H9 (cell line): ENCODE data around the gene PPP1R12B. TPM values are rescaled to one million over a fixed set of nuclear protein-coding genes. Genes with fewer than 3 reads are reported as not detected.
"Not testable (repeated sequence)": the region's sequence is repeated elsewhere in the genome, so short reads cannot be mapped to it uniquely, and the experiment has no call there.

ENCODE experiments used
- DNase-seq: peaks from one replicate; pipeline ENCODE4 v3.0.0-alpha.2; 2017
- H2AFZ ChIP-seq: one replicate; pipeline ENCODE4 v1.6.1; 2013; ENCODE audit warnings: mild to moderate bottlenecking, low read length, control low read depth, moderate library complexity
- H2AK5ac ChIP-seq: 2 replicates; pipeline ENCODE4 v1.6.1; 2013; ENCODE audit warnings: low read length, control low read depth, mixed read lengths; ENCODE audit not compliant: insufficient read length
- H2BK120ac ChIP-seq: one replicate; pipeline ENCODE4 v1.6.1; 2013; ENCODE audit warnings: low read depth, mild to moderate bottlenecking, low read length, control low read depth, inconsistent platforms; ENCODE audit not compliant: poor library complexity, severe bottlenecking
- H2BK12ac ChIP-seq: 2 replicates; pipeline ENCODE4 v1.6.1; 2013; ENCODE audit warnings: low read length, control low read depth, mixed read lengths, low read depth; ENCODE audit not compliant: insufficient read length
- H2BK15ac ChIP-seq: 2 replicates; pipeline ENCODE4 v1.6.1; 2013; ENCODE audit warnings: low read depth, low read length, control low read depth
- H2BK20ac ChIP-seq: one replicate; pipeline ENCODE4 v1.6.1; 2013; ENCODE audit warnings: low read depth, mild to moderate bottlenecking, low read length, control low read depth, inconsistent platforms; ENCODE audit not compliant: poor library complexity, severe bottlenecking
- H2BK5ac ChIP-seq: 2 replicates; pipeline ENCODE4 v1.6.1; 2013; ENCODE audit warnings: low read length, control low read depth, mixed read lengths; ENCODE audit not compliant: insufficient read length
- H3K14ac ChIP-seq: 2 replicates; pipeline ENCODE4 v1.6.1; 2013; ENCODE audit warnings: low read length, control low read depth; ENCODE audit not compliant: insufficient read depth
- H3K18ac ChIP-seq: 2 replicates; pipeline ENCODE4 v1.6.1; 2013; ENCODE audit warnings: low read depth, mild to moderate bottlenecking, mixed read lengths, low read length, control low read depth; ENCODE audit not compliant: insufficient read length
- H3K23ac ChIP-seq: 2 replicates; pipeline ENCODE4 v1.6.1; 2013; ENCODE audit warnings: low read length, control low read depth, mixed read lengths, low read depth; ENCODE audit not compliant: insufficient read length
- H3K23me2 ChIP-seq: 2 replicates; pipeline ENCODE4 v1.6.1; 2013; ENCODE audit warnings: low read depth, mild to moderate bottlenecking, mixed read lengths, low read length, control low read depth; ENCODE audit not compliant: insufficient read length, poor library complexity, severe bottlenecking
- H3K27ac ChIP-seq: 2 replicates; pipeline ENCODE4 v1.5.1; 2013; ENCODE audit warnings: low read length, control low read depth, mixed read lengths, low read depth; ENCODE audit not compliant: insufficient read length
- H3K27me3 ChIP-seq: 2 replicates; pipeline ENCODE4 v1.6.1; 2013; ENCODE audit warnings: low read length, control low read depth, inconsistent platforms; ENCODE audit not compliant: insufficient read depth
- H3K4ac ChIP-seq: 2 replicates; pipeline ENCODE4 v1.6.1; 2013; ENCODE audit warnings: low read depth, mild to moderate bottlenecking, control low read depth, inconsistent platforms, low read length, moderate library complexity
- H3K4me1 ChIP-seq: 2 replicates; pipeline ENCODE4 v1.6.1; 2013; ENCODE audit warnings: low read length, control low read depth, inconsistent platforms; ENCODE audit not compliant: insufficient read depth
- H3K4me2 ChIP-seq: 2 replicates; pipeline ENCODE4 v1.6.1; 2013; ENCODE audit warnings: low read length, control low read depth, mixed read lengths; ENCODE audit not compliant: insufficient read length, insufficient read depth
- H3K56ac ChIP-seq: 2 replicates; pipeline ENCODE4 v1.6.1; 2013; ENCODE audit warnings: low read depth, mild to moderate bottlenecking, mixed read lengths, low read length, control low read depth; ENCODE audit not compliant: insufficient read length
- H3K79me1 ChIP-seq: 2 replicates; pipeline ENCODE4 v1.6.1; 2013; ENCODE audit warnings: low read depth, mild to moderate bottlenecking, moderate library complexity, low read length, control low read depth, inconsistent platforms; ENCODE audit not compliant: insufficient read depth, poor library complexity, severe bottlenecking
- H3K79me2 ChIP-seq: 2 replicates; pipeline ENCODE4 v1.6.1; 2013; ENCODE audit warnings: low read length, control low read depth, inconsistent platforms; ENCODE audit not compliant: insufficient read depth
- H3K9ac ChIP-seq: 2 replicates; pipeline ENCODE4 v1.6.1; 2013; ENCODE audit warnings: low read length, control low read depth, mixed read lengths; ENCODE audit not compliant: insufficient read length; ENCODE audit errors: extremely low read depth
- H3K9me3 ChIP-seq: one replicate; pipeline ENCODE4 v1.6.1; 2013; ENCODE audit warnings: low read depth, low read length, inconsistent platforms; ENCODE audit not compliant: control insufficient read depth
- H3T11ph ChIP-seq: one replicate; pipeline ENCODE4 v1.6.1; 2013; ENCODE audit warnings: mild to moderate bottlenecking, low read length, control low read depth, inconsistent platforms
- H4K20me1 ChIP-seq: one replicate; pipeline ENCODE4 v1.6.1; 2013; ENCODE audit not compliant: control insufficient read depth, insufficient read length, insufficient read depth
- H4K5ac ChIP-seq: 2 replicates; pipeline ENCODE4 v1.6.1; 2013; ENCODE audit warnings: low read depth, mild to moderate bottlenecking, mixed read lengths, low read length, control low read depth; ENCODE audit not compliant: insufficient read length
- H4K8ac ChIP-seq: replicated peaks from 2 replicates; pipeline ENCODE4 v1.6.1; 2013; ENCODE audit warnings: low read length, control low read depth, mixed read lengths, low read depth; ENCODE audit not compliant: insufficient read length
- H4K91ac ChIP-seq: 2 replicates; pipeline ENCODE4 v1.6.1; 2013; ENCODE audit warnings: low read depth, mild to moderate bottlenecking, moderate library complexity, mixed read lengths, low read length, control low read depth; ENCODE audit not compliant: insufficient read length
- H3K27ac Mint-ChIP-seq, 3 experiments: 2 replicates in 2 of 3; 3 replicates in 1 of 3; pipeline ENCODE4 v1.8.0; 2020 to 2021; ENCODE audit warnings: mixed read lengths in 3 of 3, mild to moderate bottlenecking in 1 of 3, moderate library complexity in 1 of 3
- H3K27me3 Mint-ChIP-seq: 2 replicates; pipeline ENCODE4 v1.8.0; 2021; ENCODE audit warnings: low read depth, mild to moderate bottlenecking, moderate library complexity, mixed read lengths
- H3K36me3 Mint-ChIP-seq, 3 experiments: 2 replicates in 2 of 3; 3 replicates in 1 of 3; pipeline ENCODE4 v1.8.0; 2020 to 2021; ENCODE audit warnings: low read depth in 3 of 3, mixed read lengths in 3 of 3; ENCODE audit not compliant: insufficient read depth in 1 of 3
- H3K4me1 Mint-ChIP-seq, 2 experiments: 2 replicates each; pipeline ENCODE4 v1.8.0; 2020; ENCODE audit warnings: mixed read lengths in 2 of 2
- H3K4me3 Mint-ChIP-seq, 2 experiments: 2 replicates in 1 of 2; 3 replicates in 1 of 2; pipeline ENCODE4 v1.8.0; 2020 to 2021; ENCODE audit warnings: mild to moderate bottlenecking in 2 of 2, mixed read lengths in 2 of 2, moderate library complexity in 1 of 2
- H3K9me3 Mint-ChIP-seq, 2 experiments: 2 replicates in 1 of 2; 3 replicates in 1 of 2; pipeline ENCODE4 v1.8.0; 2020; ENCODE audit warnings: mild to moderate bottlenecking in 2 of 2, mixed read lengths in 2 of 2, moderate library complexity in 1 of 2
- CTCF ChIP-seq: fragments of 200-600 bp; sonication (generic); conservative IDR thresholded peaks from 3 replicates; pipeline ENCODE4 v1.8.0; 2021; ENCODE audit warnings: antibody characterized with exemption, mild to moderate bottlenecking
- WGBS: extraction: QIAGEN DNeasy Blood & Tissue Kit; methylation state at CpG from one replicate; pipeline ENCODE4 v1.1.7; 2013; ENCODE audit warnings: missing lambda C conversion rate, low lambda C conversion rate, mixed read lengths; ENCODE audit not compliant: insufficient read length; ENCODE audit errors: extremely low coverage; 5-methylcytosine and 5-hydroxymethylcytosine counted together
- total RNA-seq: library from RNA; stranded (reverse); gene quantifications from 2 replicates; pipeline ENCODE4 v1.2.1, GENCODE V29; 2021

PPP1R12B gene
- total RNA-seq, 1 experiment from 2014 or later, result 12.9 TPM

GRCh38 chr1:202401771-202402170, 53.3 kb downstream of the PPP1R12B start:
- H2AK5ac ChIP-seq, H4K91ac ChIP-seq, H3K9ac ChIP-seq, DNase-seq, H3K4me3 Mint-ChIP-seq, H3K27ac Mint-ChIP-seq, H2AFZ ChIP-seq, H3K4me2 ChIP-seq, H3K9me3 Mint-ChIP-seq, H2BK5ac ChIP-seq, H3K56ac ChIP-seq, H2BK120ac ChIP-seq, H2BK12ac ChIP-seq, H4K5ac ChIP-seq, H2BK15ac ChIP-seq, H4K20me1 ChIP-seq, H3K27me3 Mint-ChIP-seq, H3K79me2 ChIP-seq, H3K23ac ChIP-seq, H4K8ac ChIP-seq, H3K27ac ChIP-seq, H3K27me3 ChIP-seq, H3K4me1 ChIP-seq, H3K79me1 ChIP-seq, H3K4ac ChIP-seq, H3K18ac ChIP-seq, H3K23me2 ChIP-seq, H3K36me3 Mint-ChIP-seq, H2BK20ac ChIP-seq, H3T11ph ChIP-seq, H3K14ac ChIP-seq, H3K9me3 ChIP-seq: not testable (repeated sequence)
- TF ChIP-seq CTCF, result peak; percentile 46
- WGBS, result no CpG with 5 or more reads among the region's 1 CpG
- peaks cover 7 to 11% of the 10 kb centered on the region in 2 experiments for H3K4me1 Mint-ChIP-seq

- H3T11ph ChIP-seq, H2BK5ac ChIP-seq, H3K56ac ChIP-seq, H3K4me1 ChIP-seq, H3K4me2 ChIP-seq, H3K14ac ChIP-seq, H3K9me3 Mint-ChIP-seq, H3K79me2 ChIP-seq, H3K27ac Mint-ChIP-seq, H4K91ac ChIP-seq, H3K4me3 Mint-ChIP-seq, H2BK15ac ChIP-seq, H3K79me1 ChIP-seq, H4K20me1 ChIP-seq, H2AFZ ChIP-seq, H3K23ac ChIP-seq, H2AK5ac ChIP-seq, H3K9ac ChIP-seq, H4K8ac ChIP-seq, H3K27me3 ChIP-seq, H3K9me3 ChIP-seq, DNase-seq, H2BK12ac ChIP-seq, H3K27me3 Mint-ChIP-seq, H2BK20ac ChIP-seq, H4K5ac ChIP-seq, H3K4ac ChIP-seq, H3K4me1 Mint-ChIP-seq, H3K36me3 Mint-ChIP-seq, H2BK120ac ChIP-seq, H3K27ac ChIP-seq, H3K23me2 ChIP-seq, H3K18ac ChIP-seq: not testable (repeated sequence)
- no CpG with 5 or more reads among the region's 2 CpGs for WGBS
Measured at GRCh38 chr1:202403381-202403780, 54.9 kb downstream of the PPP1R12B start.
